HG03442 (cell line): ENCODE results near the gene MED15.
"Not testable (repeated sequence)": the region's sequence is repeated elsewhere in the genome, so short reads cannot be mapped to it uniquely, and the experiment has no call there.

Experiments
- ATAC-seq: cut with Tn5 transposase; IDR thresholded peaks from one replicate; pipeline ENCODE4 v1.9.1; 2021; ENCODE audit warnings: mild to moderate bottlenecking, moderate library complexity; ENCODE audit not compliant: unreplicated experiment

Gene MED15

GRCh38 chr22:20479612-20480196 lies 27.7 kb upstream of the MED15 start:
- no peak for ATAC-seq

GRCh38 chr22:20483143-20483506 lies 24.3 kb upstream of the MED15 start:
- ATAC-seq: not testable (repeated sequence)

GRCh38 chr22:20483771-20484170 lies 23.6 kb upstream of the MED15 start:
- no peak for ATAC-seq

GRCh38 chr22:20484948-20485683 lies 22.3 kb upstream of the MED15 start:
- ATAC-seq: no peak

- ATAC-seq: no peak
Observed at GRCh38 chr22:20486229-20486628, 21.2 kb upstream of the MED15 start.

- ATAC-seq: no peak
Observed at GRCh38 chr22:20487715-20488114, 19.7 kb upstream of the MED15 start.

GRCh38 chr22:20488946-20489345 lies 18.5 kb upstream of the MED15 start:
- ATAC-seq: no peak

GRCh38 chr22:20490183-20490940 lies 17.0 kb upstream of the MED15 start:
- ATAC-seq: no peak

GRCh38 chr22:20490941-20491307 lies 16.5 kb upstream of the MED15 start:
- ATAC-seq: no peak

- ATAC-seq: no peak
Observed at GRCh38 chr22:20491346-20491745, 16.1 kb upstream of the MED15 start.

GRCh38 chr22:20494978-20495860 lies 12.2 kb upstream of the MED15 start, which contains the start of gene KLHL22:
Gene KLHL22 (minus strand): TSS chr22:20495795. CDS start chr22:20489211, 6,584 bp downstream.
- ATAC-seq: peak; percentile 44

- peak; percentile 69 for ATAC-seq
Observed at GRCh38 chr22:20495861-20496681, 11.3 kb upstream of the MED15 start.

GRCh38 chr22:20497426-20497825 lies 10.0 kb upstream of the MED15 start:
- no peak for ATAC-seq

GRCh38 chr22:20498913-20499312 lies 8.5 kb upstream of the MED15 start:
- ATAC-seq: no peak

- ATAC-seq: no peak
Observed at GRCh38 chr22:20499769-20500168, 7.6 kb upstream of the MED15 start.

GRCh38 chr22:20503816-20504215 lies 3.6 kb upstream of the MED15 start:
- ATAC-seq: no peak

- not testable (repeated sequence) for ATAC-seq
Observed at GRCh38 chr22:20504293-20504922, 3.0 kb upstream of the MED15 start.

GRCh38 chr22:20506543-20507252 lies 712 bp upstream of the MED15 start:
- no peak for ATAC-seq
